ENCODE measurements around the gene TNFRSF9. TPM values are rescaled to one million over a fixed set of nuclear protein-coding genes. Genes with fewer than 3 reads are reported as not detected.

TNFRSF9 gene
- total RNA-seq, 1 experiment from 2014 or later: not detected

DNA sequence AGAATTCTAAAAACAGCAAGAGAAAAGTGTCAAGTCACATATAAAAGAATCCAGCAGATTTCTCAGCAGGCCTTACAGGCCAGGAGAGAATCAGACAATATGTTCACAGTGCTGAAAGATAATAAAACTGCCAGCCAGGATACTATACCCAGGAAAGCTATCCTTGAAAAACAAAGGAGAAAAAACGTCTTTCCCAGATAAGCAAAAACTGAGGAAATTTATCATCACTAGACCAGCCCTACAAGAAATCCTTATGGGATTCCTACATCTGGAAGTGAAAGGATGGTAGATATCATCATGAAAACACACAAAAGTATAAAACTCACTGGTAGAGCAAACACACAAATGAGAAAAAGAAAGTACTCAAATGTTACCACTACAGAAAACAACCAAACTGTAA is 62.6 kb downstream of the TNFRSF9 start:
- Histone ChIP-seq H2BK120ac (ENCODE audit: low read depth, low read length, poor library complexity, severe bottlenecking) (no peak overlapping the region), H3K27me3 (ENCODE audit: insufficient read depth, low read length) (no peaks in the 10 kb centered on the region), H3K56ac (ENCODE audit: insufficient read length, low read depth, low read length) (no peak overlapping the region), H2BK15ac (ENCODE audit: low read depth, low read length) (no peak overlapping the region), H4K5ac (ENCODE audit: insufficient read length, low read depth, low read length) (no peak overlapping the region), H3K9me3 (ENCODE audit: control insufficient read depth, low read depth, low read length) (no peaks in the 10 kb centered on the region), H3T11ph (ENCODE audit: low read length) (no peak overlapping the region), H3K23ac (ENCODE audit: insufficient read length, low read depth, low read length) (no peak overlapping the region), H2BK12ac (ENCODE audit: insufficient read length, low read depth, low read length) (no peak overlapping the region), H3K4me1 (ENCODE audit: insufficient read depth, low read length) (no peaks in the 10 kb centered on the region), H4K8ac (replicated peaks; ENCODE audit: insufficient read length, low read depth, low read length) (no peak overlapping the region), H3K14ac (ENCODE audit: insufficient read depth, low read length) (no peak overlapping the region), H2AFZ (ENCODE audit: low read length) (no peak overlapping the region), H3K4me2 (ENCODE audit: insufficient read depth, insufficient read length, low read length) (no peak overlapping the region), H4K20me1 (ENCODE audit: control insufficient read depth, insufficient read depth, insufficient read length) (no peaks in the 10 kb centered on the region), H3K79me2 (ENCODE audit: insufficient read depth, low read length) (no peaks in the 10 kb centered on the region), H3K18ac (ENCODE audit: insufficient read length, low read depth, low read length) (no peak overlapping the region), H2AK5ac (ENCODE audit: insufficient read length, low read length) (no peak overlapping the region), H3K79me1 (ENCODE audit: insufficient read depth, low read depth, low read length, poor library complexity, severe bottlenecking) (no peaks in the 10 kb centered on the region), H3K9ac (ENCODE audit: extremely low read depth, insufficient read length, low read length) (no peak overlapping the region), H4K91ac (ENCODE audit: insufficient read length, low read depth, low read length) (no peak overlapping the region), H3K27ac (ENCODE audit: insufficient read length, low read depth, low read length) (no peak overlapping the region), H3K4ac (ENCODE audit: low read depth, low read length) (no peak overlapping the region), H3K23me2 (ENCODE audit: insufficient read length, low read depth, low read length, poor library complexity, severe bottlenecking) (no peaks in the 10 kb centered on the region), H2BK20ac (ENCODE audit: low read depth, low read length, poor library complexity, severe bottlenecking) (no peak overlapping the region), H2BK5ac (ENCODE audit: insufficient read length, low read length) (no peak overlapping the region)
- peaks cover 0 to 3% (median 1%) of the 10 kb centered on the region in 3 experiments; a peak in 2 of 7 replicates for H3K36me3 Mint-ChIP-seq (ENCODE audit: insufficient read depth in 1 of 3, low read depth in 3 of 3)
- H3K9me3 Mint-ChIP-seq: peaks cover 10 to 14% of the 10 kb centered on the region in 2 experiments
- no peak for DNase-seq
- H3K27ac Mint-ChIP-seq: no peak overlapping the region
- H3K4me1 Mint-ChIP-seq: no peaks in the 10 kb centered on the region
- no peaks in the 10 kb centered on the region for H3K27me3 Mint-ChIP-seq (ENCODE audit: low read depth)
- H3K4me3 Mint-ChIP-seq: no peak overlapping the region
- no CpG with 5 or more reads among the region's 1 CpG for WGBS (ENCODE audit: extremely low coverage, insufficient read length, low lambda C conversion rate)
- TF ChIP-seq, protein P1, sequence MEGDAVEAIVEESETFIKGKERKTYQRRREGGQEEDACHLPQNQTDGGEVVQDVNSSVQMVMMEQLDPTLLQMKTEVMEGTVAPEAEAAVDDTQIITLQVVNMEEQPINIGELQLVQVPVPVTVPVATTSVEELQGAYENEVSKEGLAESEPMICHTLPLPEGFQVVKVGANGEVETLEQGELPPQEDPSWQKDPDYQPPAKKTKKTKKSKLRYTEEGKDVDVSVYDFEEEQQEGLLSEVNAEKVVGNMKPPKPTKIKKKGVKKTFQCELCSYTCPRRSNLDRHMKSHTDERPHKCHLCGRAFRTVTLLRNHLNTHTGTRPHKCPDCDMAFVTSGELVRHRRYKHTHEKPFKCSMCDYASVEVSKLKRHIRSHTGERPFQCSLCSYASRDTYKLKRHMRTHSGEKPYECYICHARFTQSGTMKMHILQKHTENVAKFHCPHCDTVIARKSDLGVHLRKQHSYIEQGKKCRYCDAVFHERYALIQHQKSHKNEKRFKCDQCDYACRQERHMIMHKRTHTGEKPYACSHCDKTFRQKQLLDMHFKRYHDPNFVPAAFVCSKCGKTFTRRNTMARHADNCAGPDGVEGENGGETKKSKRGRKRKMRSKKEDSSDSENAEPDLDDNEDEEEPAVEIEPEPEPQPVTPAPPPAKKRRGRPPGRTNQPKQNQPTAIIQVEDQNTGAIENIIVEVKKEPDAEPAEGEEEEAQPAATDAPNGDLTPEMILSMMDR (conservative IDR thresholded peaks at IDR 0.05): no peak
